ENCODE data around the gene ITGB3BP.
"Not testable (repeated sequence)": the region's sequence is repeated elsewhere in the genome, so short reads cannot be mapped to it uniquely, and the experiment has no call there.

Gene ITGB3BP, protein sequence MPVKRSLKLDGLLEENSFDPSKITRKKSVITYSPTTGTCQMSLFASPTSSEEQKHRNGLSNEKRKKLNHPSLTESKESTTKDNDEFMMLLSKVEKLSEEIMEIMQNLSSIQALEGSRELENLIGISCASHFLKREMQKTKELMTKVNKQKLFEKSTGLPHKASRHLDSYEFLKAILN

DNA sequence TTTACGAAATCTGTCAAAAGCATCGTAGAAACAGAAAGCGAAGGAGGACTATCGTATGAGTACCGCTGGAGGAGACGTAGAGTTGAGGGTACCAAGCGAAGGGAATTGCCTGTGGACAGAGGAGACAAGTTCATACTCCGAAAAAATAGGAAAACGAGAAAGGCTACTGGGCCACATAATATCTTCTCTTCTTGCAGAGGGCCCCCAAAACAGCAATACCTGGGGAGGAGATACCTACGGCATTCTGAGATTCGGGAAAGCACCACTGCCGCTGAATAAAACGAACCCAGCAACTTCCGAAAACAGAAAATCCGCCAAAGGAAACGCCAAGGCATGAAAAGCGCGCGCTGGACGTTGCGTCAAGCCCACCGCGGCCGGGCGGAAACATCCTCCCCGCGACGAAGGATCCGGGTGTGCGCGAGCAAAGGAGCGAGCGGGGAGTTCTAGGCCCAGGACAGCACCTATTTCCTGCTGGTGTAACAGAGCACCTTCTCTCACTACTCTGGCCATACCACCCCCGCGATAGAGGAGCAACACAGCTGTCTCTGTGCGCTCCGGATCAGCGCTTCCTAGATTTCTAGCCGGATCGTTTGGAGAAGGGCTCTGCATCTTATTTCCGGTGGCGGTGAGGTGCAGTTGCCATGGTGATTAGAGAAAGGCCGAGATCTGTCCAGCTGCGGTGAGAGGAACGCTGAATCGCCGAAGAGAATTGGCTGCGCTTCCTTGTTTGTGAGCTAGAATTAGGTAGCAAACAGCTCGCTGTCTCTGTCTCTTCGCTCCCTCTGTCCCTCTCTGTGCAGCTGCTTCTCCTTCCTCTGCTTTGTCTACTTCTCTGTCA, at the start of gene ITGB3BP, which contains the start of gene EFCAB7:
TSS of gene ITGB3BP (minus strand) at position 335 of the 838 bp plus-strand sequence. CDS start at position 243, 92 bp downstream.
TSS of gene EFCAB7 (plus strand) at position 635 of the 838 bp plus-strand sequence. CDS start 2,048 bp downstream, outside the sequence.
- DNase-seq: peak; percentile 76

DNA sequence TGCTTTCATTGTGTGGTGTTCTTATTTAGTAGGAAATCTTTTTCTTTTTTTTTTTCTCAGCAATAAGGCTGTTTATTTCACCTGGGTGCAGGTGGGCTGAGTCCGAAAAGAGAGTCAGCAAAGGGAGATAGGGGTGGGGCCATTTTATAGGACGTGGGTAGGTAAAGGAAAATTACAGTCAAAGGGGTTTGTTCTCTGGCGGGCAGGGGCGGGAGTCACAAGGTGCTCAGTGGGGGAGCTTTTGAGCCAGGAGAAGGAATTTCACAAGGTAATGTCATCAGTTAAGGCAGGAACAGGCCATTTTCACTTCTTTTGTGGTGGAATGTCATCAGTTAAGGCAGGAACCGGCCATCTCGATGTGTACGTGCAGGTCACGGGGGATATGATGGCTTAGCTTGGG, 49.7 kb upstream of the ITGB3BP start:
- not testable (repeated sequence) for DNase-seq

DNA sequence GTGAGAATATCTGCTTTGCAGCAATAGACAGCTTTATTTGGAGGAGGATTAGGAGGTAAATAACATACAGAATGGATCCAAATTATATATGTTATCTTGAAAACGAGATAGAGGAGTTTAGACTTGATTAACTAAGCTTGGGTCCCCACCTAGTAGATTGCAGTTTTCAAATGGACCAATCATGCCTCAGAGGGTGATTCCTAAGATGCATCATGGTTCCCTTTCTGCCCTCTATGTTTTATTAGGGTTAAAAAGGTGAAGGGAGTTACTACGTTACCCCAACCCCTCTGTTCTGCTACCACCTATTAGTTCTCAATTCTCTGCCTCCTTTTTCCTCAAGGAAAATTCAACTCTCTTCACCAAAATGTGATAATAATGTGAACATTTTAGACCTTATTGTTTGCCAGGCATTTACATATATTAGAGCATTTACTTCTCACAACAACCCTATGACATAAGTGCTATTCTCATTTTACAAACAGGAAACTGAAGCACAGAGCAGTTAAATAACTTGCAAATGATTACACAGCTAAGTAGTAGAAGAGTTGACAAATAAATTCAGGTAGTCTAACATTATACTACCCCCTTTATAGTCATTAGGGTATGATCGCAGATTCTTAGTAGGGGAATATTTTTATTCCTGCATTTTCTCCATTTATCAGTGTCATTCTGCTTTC, 46.8 kb upstream of the ITGB3BP start:
- DNase-seq: no peak

DNA sequence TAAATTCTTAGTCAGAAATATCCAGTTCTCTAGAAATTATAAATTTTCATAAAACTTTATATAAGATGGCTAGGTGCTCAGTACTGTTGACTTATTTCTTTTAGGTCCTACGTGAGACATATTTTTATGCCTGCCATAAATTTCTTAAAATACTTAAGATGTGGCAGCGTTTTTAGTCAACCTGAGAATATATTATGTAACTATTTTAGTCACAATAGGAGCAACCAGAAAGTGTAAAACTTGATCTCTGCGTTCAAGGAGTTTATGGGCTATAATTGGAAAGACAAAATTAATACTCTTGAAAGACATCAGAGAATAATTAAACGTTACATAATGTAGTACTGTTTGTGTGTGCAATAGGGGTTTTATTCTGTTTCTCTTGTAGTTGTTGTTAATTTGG, 46.0 kb upstream of the ITGB3BP start:
- no peak for DNase-seq

DNA sequence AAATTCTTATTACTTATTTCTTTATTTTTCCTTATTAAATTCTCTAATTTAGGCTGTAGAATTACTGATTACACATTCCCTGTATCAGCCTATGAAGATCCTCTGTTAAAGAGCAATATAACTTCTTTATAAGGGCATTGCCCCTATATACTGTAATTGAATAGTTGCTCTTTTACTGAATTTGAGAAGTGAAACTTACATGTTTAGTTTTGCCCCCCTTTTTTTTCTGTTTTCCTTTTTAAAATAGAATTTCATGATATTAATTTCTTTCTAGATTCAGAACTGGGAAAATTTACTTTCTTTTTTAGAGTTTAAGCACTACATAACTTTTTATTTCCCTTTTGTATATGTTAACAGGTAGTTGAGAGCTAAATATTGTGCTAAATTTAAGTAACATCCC, 40.7 kb upstream of the ITGB3BP start:
- DNase-seq: no peak

DNA sequence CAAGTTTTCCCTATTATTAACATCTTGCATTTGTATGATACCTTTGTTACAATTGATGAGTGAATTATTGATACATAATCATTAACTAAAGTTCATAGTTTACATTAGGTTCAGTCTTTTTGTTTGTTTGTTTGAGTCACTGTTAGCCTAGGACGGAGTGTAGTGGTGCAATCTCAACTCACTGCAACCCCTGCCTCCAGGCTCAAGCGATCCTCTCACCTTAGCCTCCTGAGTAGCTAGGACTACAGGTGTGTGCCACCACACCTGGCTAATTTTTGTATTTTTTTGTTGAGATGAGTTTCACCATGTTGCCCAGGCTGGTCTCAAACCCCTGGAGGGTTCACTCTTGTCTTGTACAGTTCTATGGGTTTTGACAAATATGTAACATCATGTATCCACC, 36.3 kb upstream of the ITGB3BP start:
- DNase-seq: no peak

DNA sequence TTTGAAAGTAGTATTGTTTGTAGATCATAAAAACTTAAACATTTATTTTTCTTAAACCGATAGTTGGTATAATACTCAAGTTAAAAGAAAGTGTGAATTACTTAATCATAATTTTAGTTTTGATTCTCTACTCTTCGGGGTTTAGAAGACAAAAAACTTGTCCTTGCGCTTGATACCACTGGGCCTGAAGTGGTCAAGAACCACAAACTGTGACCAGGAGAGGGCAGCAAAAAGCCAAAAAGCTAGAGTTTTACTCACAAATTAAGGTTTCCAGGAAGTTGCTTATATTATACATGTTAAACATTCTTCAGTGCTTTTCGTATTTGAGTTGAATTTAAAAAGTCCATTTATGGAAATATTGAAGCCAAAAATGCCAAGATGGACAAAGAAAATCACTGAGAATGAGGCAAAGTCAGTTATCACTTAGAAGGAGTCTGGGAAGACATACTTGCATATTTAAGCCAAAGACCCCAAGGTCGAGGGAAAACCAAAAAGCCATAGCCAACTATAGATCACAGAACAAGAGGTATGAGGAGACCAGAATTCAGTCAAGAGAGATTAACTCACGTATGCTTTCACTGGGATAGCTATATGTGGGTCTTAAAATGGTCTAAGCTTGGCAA, 34.5 kb upstream of the ITGB3BP start:
- DNase-seq: peak; percentile 28

DNA sequence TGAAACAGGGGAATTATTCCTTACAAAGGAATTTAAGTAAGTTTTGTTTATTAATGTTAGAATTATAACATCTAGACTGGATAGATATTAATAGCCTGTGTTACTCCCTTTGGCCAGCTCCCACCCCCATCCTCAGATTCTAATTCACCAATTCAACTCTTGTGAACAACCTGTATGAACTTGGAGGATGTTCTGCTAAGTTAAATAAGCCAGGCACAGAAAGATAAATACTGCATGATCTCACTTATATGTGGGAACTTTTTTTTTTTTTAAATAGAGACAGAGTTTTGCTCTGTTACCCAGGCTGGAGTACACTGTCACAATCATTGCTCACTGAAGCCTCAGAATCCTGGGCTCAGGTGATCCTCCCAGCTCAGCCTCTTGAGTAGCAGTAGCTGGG, 32.5 kb upstream of the ITGB3BP start:
- no peak for DNase-seq

DNA sequence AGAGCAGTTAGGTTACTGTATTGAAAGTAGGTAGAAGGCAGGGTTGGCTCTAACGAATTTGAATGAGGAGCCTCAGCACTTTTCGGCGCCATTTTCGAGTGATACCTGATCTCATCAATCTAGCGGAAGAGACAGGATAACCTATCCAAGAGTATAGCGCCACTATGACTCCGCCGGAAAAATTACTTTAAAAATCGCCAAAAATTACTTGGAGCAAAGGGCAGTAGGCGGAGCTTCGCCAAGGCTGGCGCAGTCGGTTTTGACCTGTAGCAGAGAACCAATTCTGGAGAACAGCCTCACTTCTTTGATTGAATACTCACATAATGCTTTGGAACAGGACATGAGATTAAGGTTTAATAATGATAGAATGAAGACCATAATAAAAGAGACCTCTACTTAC, 25.9 kb upstream of the ITGB3BP start:
- DNase-seq: no peak

DNA sequence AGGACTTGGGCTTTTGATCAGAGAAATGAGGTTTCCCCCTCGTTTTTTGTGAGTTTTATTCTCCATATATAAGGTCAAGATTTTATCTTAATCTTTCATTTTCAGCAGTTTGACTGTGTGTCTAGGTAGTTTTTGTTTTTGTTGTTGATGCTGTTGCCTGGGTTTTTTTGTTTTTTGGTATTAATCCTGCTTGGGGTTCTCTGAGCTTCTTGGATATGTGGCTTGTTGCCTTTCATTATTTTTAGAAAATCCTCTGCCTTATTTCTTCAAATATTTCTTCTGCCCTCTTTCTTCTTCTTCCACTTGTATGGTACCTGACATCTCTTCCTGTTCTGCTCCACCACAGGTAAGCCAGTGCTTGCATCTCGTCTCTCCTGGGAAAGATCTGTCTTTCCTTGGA, 25.3 kb upstream of the ITGB3BP start:
- no peak for DNase-seq

DNA sequence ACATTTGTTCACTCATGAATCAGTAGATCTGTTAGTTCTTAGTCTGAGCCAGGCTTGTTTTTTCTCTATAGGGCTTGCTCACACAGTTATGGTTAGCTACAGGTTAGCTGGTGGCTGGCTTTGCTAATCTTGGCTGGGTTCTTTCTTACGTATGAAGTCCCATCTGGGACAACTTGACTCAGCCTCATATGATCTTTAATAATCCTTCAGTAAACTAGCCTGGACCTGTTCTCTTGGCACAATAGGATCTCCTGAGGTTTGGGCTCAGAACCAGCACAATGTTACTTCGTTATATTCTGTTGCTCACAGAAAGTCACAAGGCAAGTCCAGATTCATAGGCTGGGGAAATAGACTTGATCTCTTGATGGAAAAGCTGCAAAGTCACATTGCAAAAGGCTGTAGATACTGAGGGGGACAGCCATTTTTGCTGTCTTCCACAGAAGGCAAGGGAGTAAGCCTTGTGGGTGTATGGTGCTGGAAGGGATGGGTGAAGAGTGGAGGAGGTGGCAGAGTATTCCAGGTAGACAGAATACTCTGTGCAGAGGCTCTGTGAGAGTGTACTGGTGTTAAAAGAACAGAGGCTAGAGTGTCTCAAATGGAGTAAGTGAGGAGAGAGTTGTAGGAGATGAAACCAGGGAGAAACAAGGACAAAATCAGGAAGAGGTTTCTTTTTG, 24.7 kb upstream of the ITGB3BP start:
- no peak for DNase-seq

DNA sequence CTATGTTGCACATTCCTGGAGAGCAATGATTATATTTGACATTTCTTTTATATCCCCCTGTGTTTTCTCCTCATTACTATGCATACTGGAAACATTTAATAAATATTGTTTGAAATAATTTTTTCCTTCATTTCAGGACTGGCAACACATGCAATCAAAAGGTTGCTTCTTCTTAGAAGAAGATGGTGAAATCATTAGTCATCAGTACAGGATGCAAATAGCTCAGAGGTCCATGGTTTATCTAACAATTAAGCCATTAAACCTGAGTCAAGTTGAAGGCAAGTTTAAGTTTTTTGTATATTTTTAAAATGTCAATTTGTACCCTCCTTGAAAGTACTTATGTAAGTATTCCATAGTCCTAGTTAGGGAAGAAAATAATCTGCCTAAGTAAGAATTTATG, 22.8 kb upstream of the ITGB3BP start:
- no peak for DNase-seq

DNA sequence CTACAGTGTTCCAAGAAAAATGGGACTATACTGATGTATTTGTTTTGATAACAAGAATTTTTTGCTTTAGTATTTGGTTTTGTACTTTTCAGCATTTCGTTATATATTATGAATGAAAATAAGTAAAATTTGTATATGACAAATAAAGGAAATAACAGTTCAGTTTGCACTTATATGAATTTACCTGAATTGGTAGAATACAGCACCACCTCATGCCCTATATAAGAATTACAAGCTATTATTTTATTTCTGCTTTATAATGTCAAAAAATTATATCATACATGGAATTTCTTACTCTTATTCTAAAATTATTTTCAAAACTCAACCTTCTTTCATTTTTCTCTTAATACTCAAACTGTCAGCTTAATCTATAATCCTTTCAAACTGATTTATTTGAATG, 14.9 kb upstream of the ITGB3BP start:
- DNase-seq: no peak

DNA sequence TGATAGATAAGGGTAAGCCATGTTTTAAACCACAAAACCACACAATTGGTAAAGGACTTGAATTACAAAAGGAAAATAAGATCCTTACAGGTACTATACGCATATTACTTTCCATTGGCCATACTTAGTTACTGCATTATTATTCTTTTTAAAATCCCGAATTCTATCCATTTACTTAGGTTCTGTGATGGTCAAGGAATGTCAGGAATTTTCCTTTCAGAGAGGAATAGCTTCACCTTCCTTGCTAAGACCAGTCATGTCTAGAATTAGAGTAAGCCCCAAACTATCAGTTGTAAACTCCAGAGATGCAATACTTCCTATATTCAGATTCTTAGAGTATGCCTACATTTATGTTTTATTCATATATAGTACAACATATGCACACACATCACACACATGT, 14.0 kb upstream of the ITGB3BP start:
- DNase-seq: no peak

DNA sequence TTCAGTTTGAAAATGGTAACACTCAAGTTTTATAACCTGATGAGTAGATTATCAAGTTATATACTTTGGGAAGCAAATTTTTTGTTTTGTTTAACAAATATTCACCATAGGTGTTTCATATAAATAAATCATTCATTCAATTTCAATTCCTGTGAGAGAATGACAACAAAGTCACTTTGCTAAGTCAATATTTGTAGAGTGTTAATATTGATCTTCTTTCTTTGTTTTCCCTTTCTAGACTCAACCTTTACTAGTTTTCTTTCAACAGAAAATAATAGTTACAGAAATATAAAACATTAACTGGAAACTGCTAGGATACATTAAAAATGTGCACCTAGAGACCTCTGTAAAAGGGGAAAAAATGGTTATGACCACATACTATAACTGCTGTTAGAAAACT, 11.4 kb upstream of the ITGB3BP start:
- DNase-seq: no peak

DNA sequence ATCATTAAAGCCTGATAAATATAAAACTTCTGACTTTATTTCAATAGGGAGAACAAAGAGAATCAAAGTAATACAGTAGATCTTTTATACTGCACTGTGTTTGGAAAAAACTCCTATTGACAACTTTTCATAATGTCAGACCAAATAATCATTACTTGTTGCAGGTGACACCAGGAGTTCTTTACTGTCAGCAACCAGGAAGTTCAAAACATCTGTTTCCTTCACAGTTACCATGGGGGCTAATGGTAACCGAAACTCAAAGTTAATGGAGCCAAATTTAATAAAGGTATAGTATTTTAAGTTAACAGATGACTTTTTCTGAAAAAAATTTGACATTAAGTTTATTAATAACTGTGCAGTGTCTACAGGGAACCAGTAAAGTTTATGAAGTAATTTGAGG, 10.9 kb upstream of the ITGB3BP start:
- DNase-seq: no peak

DNA sequence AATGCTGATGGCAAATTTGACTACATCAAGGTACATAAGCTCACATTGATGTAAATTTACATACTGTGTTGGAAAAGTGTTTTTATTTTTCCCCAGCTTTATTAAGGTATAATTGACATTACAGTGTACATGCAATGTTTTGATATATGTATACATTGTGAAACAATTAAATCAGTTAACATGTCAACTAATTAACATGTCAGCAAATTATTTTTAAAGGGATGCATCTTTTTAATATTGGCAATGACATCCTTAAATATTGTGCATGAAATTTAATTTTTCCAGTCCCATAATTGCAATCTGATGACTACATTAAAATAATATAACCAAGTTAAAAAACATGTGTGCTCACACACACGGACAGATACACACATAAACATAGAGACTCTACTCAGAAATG, 9.7 kb upstream of the ITGB3BP start:
- no peak for DNase-seq

DNA sequence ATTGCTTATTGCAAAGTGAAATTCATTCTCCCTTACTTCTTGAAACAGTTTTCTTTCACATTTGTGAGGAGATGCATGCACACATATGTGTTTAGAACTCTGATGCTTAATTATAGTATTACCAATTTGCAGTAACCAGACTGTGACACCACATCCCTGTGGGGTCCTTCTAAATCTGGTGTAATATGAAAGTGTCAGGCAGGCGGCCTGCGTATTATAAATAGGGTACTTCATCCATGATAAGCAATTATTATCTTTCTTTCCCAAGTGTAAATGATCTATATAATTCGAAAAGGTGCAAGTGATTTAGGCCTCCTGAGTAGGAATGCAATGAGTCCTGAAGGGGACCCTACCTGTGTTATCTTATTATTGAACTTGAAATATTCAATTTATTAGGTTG, 1.2 kb upstream of the ITGB3BP start:
- no peak for DNase-seq

DNA sequence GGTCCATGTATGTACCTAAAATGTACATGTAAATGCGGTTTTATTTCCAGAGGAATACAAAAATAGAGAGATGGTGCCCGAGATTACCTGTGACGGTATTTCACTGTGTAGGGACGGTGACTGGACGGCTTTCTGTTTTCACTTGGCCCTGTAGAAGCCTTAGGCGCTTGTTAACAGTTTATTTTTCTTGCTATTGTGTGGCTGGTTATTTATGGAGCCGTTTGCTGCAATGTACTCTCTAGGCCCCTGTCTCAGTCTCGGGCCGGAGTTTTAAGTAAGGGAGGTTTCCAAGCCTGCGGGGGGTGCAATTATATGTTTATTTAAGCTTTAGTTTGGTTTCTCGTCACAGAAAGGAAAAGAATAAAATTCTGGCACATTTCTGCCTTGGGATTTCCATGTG, 713 bp upstream of the ITGB3BP start:
- no peak for DNase-seq

DNA sequence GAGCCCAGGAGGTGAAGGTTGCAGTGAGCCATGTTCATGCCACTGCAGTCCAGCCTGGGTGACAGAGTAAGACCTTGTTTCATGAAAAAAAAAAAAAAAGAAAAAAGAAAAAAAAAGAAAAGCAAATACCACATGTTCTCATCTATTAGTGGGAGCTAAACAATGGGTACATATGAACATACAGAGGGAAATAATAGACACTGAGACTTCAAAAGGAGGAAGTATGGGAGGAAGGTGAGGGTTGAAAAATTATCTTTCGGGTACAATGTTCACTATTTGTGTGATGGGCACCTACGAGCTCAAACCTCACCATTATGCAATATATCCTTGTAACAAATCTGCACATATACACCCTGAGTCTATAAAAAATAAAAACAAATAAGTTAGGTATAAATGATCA, 6.4 kb downstream of the ITGB3BP start:
- DNase-seq: no peak

DNA sequence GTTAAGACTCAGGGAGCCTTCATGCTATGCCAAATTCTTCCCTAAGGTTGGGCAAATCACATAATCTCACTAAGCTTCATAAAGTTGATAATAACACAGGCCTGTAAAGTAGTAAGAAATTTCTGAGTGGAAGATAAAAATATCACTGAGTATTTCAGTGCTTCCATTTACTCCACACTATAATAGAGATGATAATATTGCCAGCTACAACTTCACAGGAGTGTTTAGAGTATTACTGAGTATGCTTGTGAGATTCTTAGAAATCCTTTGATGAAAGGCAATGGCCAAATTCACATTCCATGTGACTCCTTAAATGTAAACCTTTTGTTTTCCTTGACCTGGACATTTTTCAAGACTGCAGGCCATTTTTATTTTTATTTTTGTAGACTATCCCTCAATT, 10.4 kb downstream of the ITGB3BP start:
- no peak for DNase-seq

DNA sequence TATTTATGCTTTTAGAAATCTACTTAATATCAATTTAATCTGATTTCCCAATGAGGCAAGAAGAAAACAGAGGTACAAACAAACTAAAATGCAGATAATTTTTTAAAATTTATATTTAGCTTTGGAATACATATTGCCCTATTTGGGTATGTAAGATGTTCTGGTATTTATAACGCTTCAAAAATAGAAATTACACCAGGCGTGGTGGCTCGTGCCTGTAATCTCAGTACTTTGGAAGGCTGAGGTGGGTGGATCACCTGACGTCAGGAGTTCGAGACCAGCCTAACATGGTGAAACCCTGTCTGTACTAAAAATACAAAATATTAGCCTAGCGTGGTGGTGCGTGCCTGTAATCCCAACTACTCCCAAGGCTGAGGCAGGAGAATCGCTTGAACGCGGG, 13.3 kb downstream of the ITGB3BP start:
- no peak for DNase-seq

DNA sequence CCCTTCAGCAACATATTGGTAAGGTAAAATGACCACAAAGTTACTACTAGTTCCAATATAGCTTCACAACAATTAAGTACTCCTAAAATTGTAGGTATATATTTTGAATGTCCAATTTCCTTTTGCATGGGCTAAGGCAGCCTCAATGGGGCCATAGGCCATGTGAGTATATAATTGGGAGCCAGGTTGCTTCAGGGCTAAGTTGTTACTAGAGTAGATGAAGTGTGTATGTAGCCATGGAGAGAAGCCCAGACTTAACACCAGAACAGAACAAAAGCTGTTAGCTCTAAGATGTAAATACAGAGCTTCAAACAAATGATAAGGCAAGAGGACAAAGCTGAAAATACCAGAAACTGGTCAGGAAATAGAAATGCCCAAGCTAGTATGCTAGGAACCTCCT, 16.2 kb downstream of the ITGB3BP start:
- no peak for DNase-seq
